ENCODE results near the gene KRTAP2-3. TPM values are rescaled to one million over a fixed set of nuclear protein-coding genes. Genes with fewer than 3 reads are reported as not detected.
A peak's percentile ranks its signal among the peaks of the same experiment; 100 is the strongest.

Gene KRTAP2-3
- polyA plus RNA-seq, 2 of the 4 experiments (the other 2 are of a cell fraction), result not detected

DNA sequence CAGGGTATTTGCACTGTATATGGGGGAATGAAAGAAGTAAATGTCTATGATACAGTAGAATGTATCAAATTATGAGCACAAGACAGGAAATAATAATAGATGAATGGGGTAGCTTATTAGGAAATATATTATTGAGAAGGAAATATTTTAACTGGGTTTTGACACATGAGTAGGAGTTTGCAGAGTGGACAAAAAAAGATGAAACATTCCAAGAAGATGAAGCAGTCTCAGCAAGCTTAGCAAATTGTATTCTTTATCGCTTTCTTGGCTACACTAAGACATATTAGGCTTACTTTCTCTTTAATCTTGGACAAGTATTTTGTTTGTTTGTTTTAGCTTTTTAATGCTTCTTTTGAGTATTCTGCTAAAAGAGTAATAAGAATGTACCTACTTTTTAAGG lies 44.0 kb upstream of the KRTAP2-3 start:
- WGBS (ENCODE audit: missing lambda C conversion rate), result 90% methylated on average over 1 of the region's 1 CpG
- Histone ChIP-seq H3K4me3 (no peak overlapping the region), H3K4me2 (no peak overlapping the region; the same call in 2 of the 3 replicates), H3K4me1 (peaks cover 24% of the 10 kb centered on the region), H3K27ac (no peak overlapping the region), H3K9me3 (no peaks in the 10 kb centered on the region)
- ATAC-seq (no peak), FAIRE-seq (no peak), DNase-seq (ENCODE audit: low read depth in 1 of 2, low spot score in 1 of 2) (no peak)
- CTCF ChIA-PET, result no interaction called here
- TF ChIP-seq ESRRA (IDR thresholded peaks at IDR 0.05; ENCODE audit: borderline replicate concordance, low read length), result no peak
- TF ChIP-seq CHD4 (IDR thresholded peaks at IDR 0.05; ENCODE audit: borderline replicate concordance), result no peak
- no peak for TF ChIP-seq EP300 (IDR thresholded peaks at IDR 0.05)
- TF ChIP-seq FOXS1 (CRISPR knock-in tag; IDR thresholded peaks at IDR 0.05), result no peak
- no peak for TF ChIP-seq POLR2AphosphoS2 (conservative IDR thresholded peaks at IDR 0.05; ENCODE audit: low read length)
- TF ChIP-seq ZSCAN20 (CRISPR knock-in tag; IDR thresholded peaks at IDR 0.05), result no peak
- TF ChIP-seq NFE2L2 (conservative IDR thresholded peaks at IDR 0.05; ENCODE audit: low read length), result no peak
- no peak for TF ChIP-seq RARB (CRISPR knock-in tag; IDR thresholded peaks at IDR 0.05)
- TF ChIP-seq GATA3 (IDR thresholded peaks at IDR 0.05; ENCODE audit: borderline replicate concordance), result no peak
- TF ChIP-seq, protein P1, sequence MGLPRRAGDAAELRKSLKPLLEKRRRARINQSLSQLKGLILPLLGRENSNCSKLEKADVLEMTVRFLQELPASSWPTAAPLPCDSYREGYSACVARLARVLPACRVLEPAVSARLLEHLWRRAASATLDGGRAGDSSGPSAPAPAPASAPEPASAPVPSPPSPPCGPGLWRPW (IDR thresholded peaks at IDR 0.05), result no peak
- TF ChIP-seq FOSB (CRISPR knock-in tag; IDR thresholded peaks at IDR 0.05), result no peak
- TF ChIP-seq KDM1A (IDR thresholded peaks at IDR 0.05; ENCODE audit: low read depth), result no peak
- TF ChIP-seq TP53 (CRISPR knock-in tag; IDR thresholded peaks at IDR 0.05), result no peak
- TF ChIP-seq, protein P2, sequence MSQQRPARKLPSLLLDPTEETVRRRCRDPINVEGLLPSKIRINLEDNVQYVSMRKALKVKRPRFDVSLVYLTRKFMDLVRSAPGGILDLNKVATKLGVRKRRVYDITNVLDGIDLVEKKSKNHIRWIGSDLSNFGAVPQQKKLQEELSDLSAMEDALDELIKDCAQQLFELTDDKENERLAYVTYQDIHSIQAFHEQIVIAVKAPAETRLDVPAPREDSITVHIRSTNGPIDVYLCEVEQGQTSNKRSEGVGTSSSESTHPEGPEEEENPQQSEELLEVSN (IDR thresholded peaks at IDR 0.05; ENCODE audit: borderline replicate concordance, low read depth), result no peak
- no peak for TF ChIP-seq EHF (CRISPR knock-in tag; IDR thresholded peaks at IDR 0.05)
- TF ChIP-seq PHF8 (IDR thresholded peaks at IDR 0.05; ENCODE audit: borderline replicate concordance, low read depth), result no peak
- TF ChIP-seq, protein P3, sequence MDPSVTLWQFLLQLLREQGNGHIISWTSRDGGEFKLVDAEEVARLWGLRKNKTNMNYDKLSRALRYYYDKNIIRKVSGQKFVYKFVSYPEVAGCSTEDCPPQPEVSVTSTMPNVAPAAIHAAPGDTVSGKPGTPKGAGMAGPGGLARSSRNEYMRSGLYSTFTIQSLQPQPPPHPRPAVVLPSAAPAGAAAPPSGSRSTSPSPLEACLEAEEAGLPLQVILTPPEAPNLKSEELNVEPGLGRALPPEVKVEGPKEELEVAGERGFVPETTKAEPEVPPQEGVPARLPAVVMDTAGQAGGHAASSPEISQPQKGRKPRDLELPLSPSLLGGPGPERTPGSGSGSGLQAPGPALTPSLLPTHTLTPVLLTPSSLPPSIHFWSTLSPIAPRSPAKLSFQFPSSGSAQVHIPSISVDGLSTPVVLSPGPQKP (IDR thresholded peaks at IDR 0.05; ENCODE audit: low read depth, low read length), result no peak
- no peak for TF ChIP-seq MYC (IDR thresholded peaks at IDR 0.05; ENCODE audit: borderline replicate concordance, low read length)
- POLR2A ChIA-PET, result no interaction called here

DNA sequence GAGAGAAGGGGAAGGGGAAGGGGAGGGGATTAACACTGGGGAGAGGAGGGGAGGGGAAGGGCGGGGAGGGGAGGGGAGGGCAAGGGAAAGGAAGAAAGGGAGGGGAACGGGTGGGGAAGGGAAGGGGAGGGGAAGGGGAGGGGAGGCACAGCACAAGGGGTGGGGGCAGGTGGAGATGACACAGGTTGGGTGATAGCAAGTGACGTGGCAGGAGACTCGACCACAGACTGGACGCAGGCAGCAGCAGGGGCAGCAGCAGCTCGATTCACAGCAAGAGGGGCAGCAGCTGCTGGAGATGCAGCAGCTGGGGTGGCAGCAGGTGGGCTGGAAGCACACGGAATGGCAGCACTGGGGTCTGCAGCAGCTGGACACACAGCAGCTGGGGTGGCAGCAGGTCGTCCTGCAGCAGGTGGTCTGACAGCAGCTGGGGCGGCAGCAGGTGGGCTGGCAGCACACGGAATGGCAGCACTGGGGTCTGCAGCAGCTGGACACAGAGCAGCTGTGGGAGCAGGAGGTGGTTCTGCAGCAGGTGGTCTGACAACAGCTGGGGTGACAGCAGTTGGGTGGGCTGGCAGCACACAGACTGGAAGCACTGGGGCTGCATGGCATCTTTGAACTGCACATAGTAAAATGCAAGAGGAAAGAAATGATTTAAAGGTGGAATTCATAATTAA lies 41.8 kb upstream of the KRTAP2-3 start, which contains the start of gene KRTAP4-16:
Gene KRTAP4-16, minus strand, starts transcription at position 624 of the 674 bp plus-strand sequence. Its CDS starts 0 bp downstream, at position 624.
- POLR2A ChIA-PET, result no interaction called here

More for the DNA sequence above, 41.8 kb upstream of the KRTAP2-3 start, which contains the start of gene KRTAP4-16:
- Histone ChIP-seq H3K27ac (peak within 1 kb of the TSS in 1 of 2 experiments; percentile 29; a peak in 1 of 6 replicates), H3K4me3 (no peak within 1 kb of the TSS), H3K9me3 (no peaks in the 10 kb centered on the region), H3K4me2 (no peak within 1 kb of the TSS), H3K4me1 (peaks cover 34% of the 10 kb centered on the region)
- FAIRE-seq (no peak), ATAC-seq (no peak), DNase-seq (ENCODE audit: low read depth in 1 of 2, low spot score in 1 of 2) (no peak)
- no peak for TF ChIP-seq CHD2 (IDR thresholded peaks at IDR 0.05; ENCODE audit: low read length, partially characterized antibody)
- TF ChIP-seq CBX8 (IDR thresholded peaks at IDR 0.05), result no peak
- no peak for TF ChIP-seq NFE2L2 (conservative IDR thresholded peaks at IDR 0.05; ENCODE audit: low read length)
- TF ChIP-seq, protein P4, sequence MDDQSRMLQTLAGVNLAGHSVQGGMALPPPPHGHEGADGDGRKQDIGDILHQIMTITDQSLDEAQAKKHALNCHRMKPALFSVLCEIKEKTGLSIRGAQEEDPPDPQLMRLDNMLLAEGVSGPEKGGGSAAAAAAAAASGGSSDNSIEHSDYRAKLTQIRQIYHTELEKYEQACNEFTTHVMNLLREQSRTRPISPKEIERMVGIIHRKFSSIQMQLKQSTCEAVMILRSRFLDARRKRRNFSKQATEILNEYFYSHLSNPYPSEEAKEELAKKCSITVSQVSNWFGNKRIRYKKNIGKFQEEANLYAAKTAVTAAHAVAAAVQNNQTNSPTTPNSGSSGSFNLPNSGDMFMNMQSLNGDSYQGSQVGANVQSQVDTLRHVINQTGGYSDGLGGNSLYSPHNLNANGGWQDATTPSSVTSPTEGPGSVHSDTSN (IDR thresholded peaks at IDR 0.05), result no peak
- no peak for TF ChIP-seq SREBF2 (IDR thresholded peaks at IDR 0.05)
- no peak for TF ChIP-seq HDAC2 (IDR thresholded peaks at IDR 0.05)
- WGBS (ENCODE audit: missing lambda C conversion rate), result 87% methylated on average over 8 of the region's 10 CpGs
- CTCF ChIA-PET, result no interaction called here
